Natural killer cell (primary cell): ENCODE data around the gene ERLIN1. TPM values are rescaled to one million over a fixed set of nuclear protein-coding genes. Genes with fewer than 3 reads are reported as not detected.

Experiments used
- ATAC-seq, 3 donors: fragments of 150-1000 bp in 2 of 3; fragments of 200-7000 bp in 1 of 3; cut with Tn5 transposase; 1 replicate in 1 of 3; 2 replicates in 2 of 3; pipeline ENCODE4 v1.10.0; 2021; ENCODE audit warnings: mild to moderate bottlenecking in 2 of 3, moderate library complexity in 2 of 3
- DNase-seq, 2 donors: peaks; one replicate each; pipeline versions ENCODE4 v3.0.0 to v3.0.0-alpha.2; 2013 to 2021; ENCODE audit warnings: mixed read lengths in 1 of 2
- H3K27ac ChIP-seq: one replicate; pipeline ENCODE4 v1.5.1; 2013; ENCODE audit warnings: mild to moderate bottlenecking, low read length
- H3K27me3 ChIP-seq: one replicate; pipeline ENCODE4 v1.6.1; 2013; ENCODE audit warnings: low read length; ENCODE audit not compliant: control insufficient read depth, insufficient read depth
- H3K36me3 ChIP-seq: one replicate; pipeline ENCODE4 v1.6.1; 2013; ENCODE audit warnings: low read length; ENCODE audit not compliant: control insufficient read depth, insufficient read depth
- H3K4me1 ChIP-seq: one replicate; pipeline ENCODE4 v1.6.1; 2013; ENCODE audit warnings: low read length; ENCODE audit not compliant: control insufficient read depth, insufficient read depth
- H3K4me3 ChIP-seq: one replicate; pipeline ENCODE4 v1.5.1; 2013; ENCODE audit warnings: low read length
- H3K9me3 ChIP-seq: one replicate; pipeline ENCODE4 v1.6.1; 2013; ENCODE audit warnings: low read length; ENCODE audit not compliant: control insufficient read depth, insufficient read depth
- H3K27ac Mint-ChIP-seq, 2 donors: one replicate each; pipeline ENCODE4 v1.8.0; 2022; ENCODE audit warnings: mild to moderate bottlenecking in 2 of 2, mixed read lengths in 2 of 2, moderate library complexity in 1 of 2
- H3K27me3 Mint-ChIP-seq, 2 donors: one replicate each; pipeline ENCODE4 v1.8.0; 2022; ENCODE audit warnings: low read depth in 2 of 2, mixed read lengths in 2 of 2
- H3K36me3 Mint-ChIP-seq: one replicate; pipeline ENCODE4 v1.8.0; 2022; ENCODE audit warnings: mixed read lengths
- H3K4me1 Mint-ChIP-seq, 2 donors: one replicate each; pipeline ENCODE4 v1.8.0; 2022; ENCODE audit warnings: mixed read lengths in 2 of 2
- H3K4me3 Mint-ChIP-seq: one replicate; pipeline ENCODE4 v1.8.0; 2022; ENCODE audit warnings: mild to moderate bottlenecking, moderate library complexity, mixed read lengths
- H3K9me3 Mint-ChIP-seq, 2 donors: one replicate each; pipeline ENCODE4 v1.8.0; 2022; ENCODE audit warnings: mixed read lengths in 2 of 2
- WGBS: methylation state at CpG from one replicate; pipeline ENCODE4 v1.1.7; 2013; ENCODE audit warnings: missing lambda C conversion rate; ENCODE audit not compliant: insufficient coverage; 5-methylcytosine and 5-hydroxymethylcytosine counted together
- intact Hi-C: fragments of 100-400 bp; cut with micrococcal nuclease; formaldehyde crosslinking; loops from one replicate; pipeline ENCODE4 v1.14.2; 2022
- total RNA-seq, 4 donors: library from RNA; stranded (reverse); fragments of 120-200 nt in 1 of 4; gene quantifications; one replicate each; pipeline versions ENCODE4 v1.2.3 to v1.2.4, GENCODE V29; 2013 to 2022
- TF ChIP-seq, protein P1 (sequence below): fragments of 200-600 bp; IDR thresholded peaks from one replicate; pipeline ENCODE4 v1.8.0; 2022; ENCODE audit warnings: antibody characterized with exemption

Gene ERLIN1
- total RNA-seq, 3 donors from 2014 or later (not counting 1 experiment from before 2014, with no cell fraction given) = 3.9 to 6.9 (median 5.1) TPM

DNA sequence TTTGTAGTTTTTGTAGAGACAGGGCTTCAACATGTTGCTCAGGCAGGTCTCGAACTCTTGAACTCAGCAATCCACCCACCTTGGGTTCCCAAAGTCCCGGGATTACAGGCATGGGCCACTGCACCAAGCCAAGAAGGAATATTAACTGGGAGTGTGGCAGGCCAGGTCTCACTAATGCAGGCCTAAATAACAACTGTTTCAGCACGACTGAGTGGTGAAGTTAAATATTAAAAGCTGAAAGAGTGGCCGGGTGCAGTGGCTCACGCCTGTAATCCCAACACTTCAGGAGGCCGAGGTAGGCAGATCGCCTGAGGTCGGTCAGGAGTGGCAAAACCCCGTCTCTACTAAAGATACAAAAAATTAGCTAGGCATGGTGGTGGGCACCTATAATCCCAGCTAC lies 22.4 kb upstream of the ERLIN1 start:
- H3K36me3 Mint-ChIP-seq = peaks cover 23% of the 10 kb centered on the region

DNA sequence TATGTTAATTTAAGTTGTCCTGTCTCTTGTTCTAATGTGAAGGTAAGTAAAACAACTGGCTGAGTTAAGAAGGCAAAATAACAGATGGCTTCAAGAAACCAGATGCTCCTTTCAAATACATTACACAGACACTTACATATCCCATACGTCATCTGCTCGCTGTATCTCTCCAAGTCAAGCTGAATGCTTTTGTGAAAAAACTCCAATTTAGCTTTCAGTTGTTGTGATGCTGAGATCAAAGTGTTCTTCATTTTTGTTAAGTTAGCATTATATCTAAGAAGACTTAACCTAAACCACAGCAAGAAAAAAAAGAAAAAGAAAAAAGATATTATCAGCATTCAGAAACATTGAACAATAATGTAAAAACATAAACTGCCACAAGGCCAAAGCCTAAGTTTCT lies 18.5 kb upstream of the ERLIN1 start:
- Histone ChIP-seq H3K9me3 (no peaks in the 10 kb centered on the region), H3K36me3 (peaks cover 74% of the 10 kb centered on the region), H3K27ac (no peak overlapping the region), H3K4me3 (no peak overlapping the region), H3K4me1 (no peaks in the 10 kb centered on the region), H3K27me3 (no peaks in the 10 kb centered on the region)
- ATAC-seq = no peak
- intact Hi-C loops = no loop called here
- Mint-ChIP-seq H3K4me3 (no peak overlapping the region), H3K27ac (no peak overlapping the region), H3K27me3 (no peaks in the 10 kb centered on the region), H3K9me3 (no peaks in the 10 kb centered on the region), H3K4me1 (no peaks in the 10 kb centered on the region), H3K36me3 (peaks cover 23% of the 10 kb centered on the region)
- DNase-seq = peak in 1 of 2 donors; percentile 37
- WGBS = 89% methylated on average over 2 of the region's 2 CpGs
- TF ChIP-seq, protein P1, sequence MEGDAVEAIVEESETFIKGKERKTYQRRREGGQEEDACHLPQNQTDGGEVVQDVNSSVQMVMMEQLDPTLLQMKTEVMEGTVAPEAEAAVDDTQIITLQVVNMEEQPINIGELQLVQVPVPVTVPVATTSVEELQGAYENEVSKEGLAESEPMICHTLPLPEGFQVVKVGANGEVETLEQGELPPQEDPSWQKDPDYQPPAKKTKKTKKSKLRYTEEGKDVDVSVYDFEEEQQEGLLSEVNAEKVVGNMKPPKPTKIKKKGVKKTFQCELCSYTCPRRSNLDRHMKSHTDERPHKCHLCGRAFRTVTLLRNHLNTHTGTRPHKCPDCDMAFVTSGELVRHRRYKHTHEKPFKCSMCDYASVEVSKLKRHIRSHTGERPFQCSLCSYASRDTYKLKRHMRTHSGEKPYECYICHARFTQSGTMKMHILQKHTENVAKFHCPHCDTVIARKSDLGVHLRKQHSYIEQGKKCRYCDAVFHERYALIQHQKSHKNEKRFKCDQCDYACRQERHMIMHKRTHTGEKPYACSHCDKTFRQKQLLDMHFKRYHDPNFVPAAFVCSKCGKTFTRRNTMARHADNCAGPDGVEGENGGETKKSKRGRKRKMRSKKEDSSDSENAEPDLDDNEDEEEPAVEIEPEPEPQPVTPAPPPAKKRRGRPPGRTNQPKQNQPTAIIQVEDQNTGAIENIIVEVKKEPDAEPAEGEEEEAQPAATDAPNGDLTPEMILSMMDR = no peak

More for the DNA sequence above, 22.4 kb upstream of the ERLIN1 start:
- no peaks in the 10 kb centered on the region for H3K9me3 ChIP-seq
- H3K4me1 ChIP-seq = no peaks in the 10 kb centered on the region
- no peaks in the 10 kb centered on the region for H3K9me3 Mint-ChIP-seq
- H3K27me3 Mint-ChIP-seq = no peaks in the 10 kb centered on the region
- WGBS = 98% methylated on average over 9 of the region's 9 CpGs
- no peak overlapping the region for H3K27ac Mint-ChIP-seq
- peaks cover 66% of the 10 kb centered on the region for H3K36me3 ChIP-seq
- intact Hi-C loops = no loop called here
- TF ChIP-seq, protein P1 = no peak
- no peak for ATAC-seq
- no peak overlapping the region for H3K27ac ChIP-seq
- H3K4me1 Mint-ChIP-seq = no peaks in the 10 kb centered on the region
- DNase-seq = no peak
- no peak overlapping the region for H3K4me3 Mint-ChIP-seq
- no peak overlapping the region for H3K4me3 ChIP-seq
- H3K27me3 ChIP-seq = no peaks in the 10 kb centered on the region

DNA sequence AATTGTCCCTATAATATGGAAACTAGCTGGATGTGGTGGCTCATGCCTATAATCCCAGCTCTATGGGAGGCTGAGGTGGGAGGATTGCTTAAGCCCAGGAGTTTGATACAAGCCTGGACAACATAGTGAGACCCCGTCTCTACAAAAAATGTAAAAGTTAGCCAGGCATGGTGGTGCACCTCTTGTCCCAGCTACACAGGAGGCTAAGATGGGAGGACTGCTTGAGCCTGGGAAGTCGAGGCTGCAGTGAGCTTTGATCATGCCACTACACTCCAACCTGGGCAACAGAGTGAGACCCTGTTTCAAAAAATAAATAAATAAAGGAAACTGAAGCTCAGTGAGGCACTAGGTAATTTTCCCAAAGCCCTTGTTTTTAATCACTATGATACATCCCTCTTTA lies 15.7 kb upstream of the ERLIN1 start:
- no peak overlapping the region for H3K27ac ChIP-seq
- H3K9me3 Mint-ChIP-seq = no peaks in the 10 kb centered on the region
- H3K36me3 ChIP-seq = peaks cover 83% of the 10 kb centered on the region
- no peaks in the 10 kb centered on the region for H3K4me1 Mint-ChIP-seq
- intact Hi-C loops = no loop called here
- H3K4me3 Mint-ChIP-seq = no peak overlapping the region
- H3K36me3 Mint-ChIP-seq = peaks cover 16% of the 10 kb centered on the region
- DNase-seq (no peak), ATAC-seq (no peak)
- H3K4me1 ChIP-seq = no peaks in the 10 kb centered on the region
- TF ChIP-seq, protein P1 = no peak
- no peaks in the 10 kb centered on the region for H3K27me3 Mint-ChIP-seq
- H3K27me3 ChIP-seq = no peaks in the 10 kb centered on the region
- H3K4me3 ChIP-seq = no peak overlapping the region
- H3K27ac Mint-ChIP-seq = no peak overlapping the region
- H3K9me3 ChIP-seq = no peaks in the 10 kb centered on the region
- WGBS = 100% methylated on average over 2 of the region's 2 CpGs

DNA sequence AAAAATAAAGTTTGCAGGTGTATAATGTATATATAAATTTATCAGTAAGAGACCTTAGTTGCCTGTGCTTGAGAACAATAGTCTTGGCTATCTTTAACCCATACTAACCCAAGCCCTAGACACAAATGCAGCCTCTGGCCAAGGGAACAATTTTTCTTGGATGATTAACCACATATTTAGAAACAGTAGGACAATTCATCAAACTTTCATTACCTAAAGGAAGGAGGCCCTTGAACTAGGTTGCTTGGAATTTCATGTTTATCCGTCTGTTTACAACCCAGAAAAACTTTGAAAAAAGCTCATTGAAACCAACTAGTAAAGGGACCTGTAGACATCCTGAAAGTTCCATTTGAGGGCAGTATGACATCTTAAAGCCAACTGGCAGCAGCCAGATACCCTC lies 8.9 kb upstream of the ERLIN1 start:
- H3K9me3 Mint-ChIP-seq = no peaks in the 10 kb centered on the region
- no peak overlapping the region for H3K27ac ChIP-seq
- H3K27me3 ChIP-seq = no peaks in the 10 kb centered on the region
- H3K27me3 Mint-ChIP-seq = no peaks in the 10 kb centered on the region
- TF ChIP-seq, protein P1 = no peak
- no peak overlapping the region for H3K4me3 ChIP-seq
- DNase-seq = no peak
- no peaks in the 10 kb centered on the region for H3K4me1 ChIP-seq
- H3K4me3 Mint-ChIP-seq = no peak overlapping the region
- no peak for ATAC-seq
- 100% methylated on average over 1 of the region's 1 CpG for WGBS
- peaks cover 5 to 6% of the 10 kb centered on the region in 2 donors for H3K4me1 Mint-ChIP-seq
- H3K36me3 Mint-ChIP-seq = peaks cover 23% of the 10 kb centered on the region
- no peak overlapping the region for H3K27ac Mint-ChIP-seq
- peaks cover 56% of the 10 kb centered on the region for H3K36me3 ChIP-seq
- intact Hi-C loops = no loop called here
- no peaks in the 10 kb centered on the region for H3K9me3 ChIP-seq
